CD4-positive, alpha-beta T cell (primary cell): ENCODE results near the gene C5orf24. TPM values are rescaled to one million over a fixed set of nuclear protein-coding genes. Genes with fewer than 3 reads are reported as not detected.

Experiments
- ATAC-seq: fragments of 200-7000 bp; cut with Tn5 transposase; one replicate; pipeline ENCODE4 v1.10.0; 2022; ENCODE audit warnings: mild to moderate bottlenecking; ENCODE audit not compliant: poor library complexity
- CTCF ChIA-PET: fragments of 350-600 bp; sonication (Branson Sonifier 250); formaldehyde crosslinking; loops from one replicate; lab custom pipeline; 2021; ENCODE audit warnings: antibody characterized with exemption, inconsistent platforms; lab: Charles Lee
- POLR2A ChIA-PET: fragments of 350-600 bp; sonication (Branson Sonifier 250); formaldehyde crosslinking; loops from one replicate; lab custom pipeline; 2021; ENCODE audit warnings: antibody characterized with exemption, inconsistent platforms; lab: Charles Lee
- DNase-seq, 14 experiments: peaks; one replicate each; pipeline ENCODE4 v3.0.0-alpha.2; 2013 to 2020; ENCODE audit warnings: mixed read lengths in 2 of 14
- H3K27ac ChIP-seq, 2 donors: one replicate each; pipeline versions ENCODE4 v1.5.1 to v1.7.0; 2013; ENCODE audit warnings: low read length in 2 of 2, low read depth in 1 of 2, mild to moderate bottlenecking in 1 of 2
- H3K27me3 ChIP-seq, 2 experiments: 1 replicate in 1 of 2; 2 replicates in 1 of 2; pipeline versions ENCODE4 v1.6.1 to v1.7.0; 2013; ENCODE audit warnings: low read length in 2 of 2, control low read depth in 1 of 2, mild to moderate bottlenecking in 1 of 2, moderate library complexity in 1 of 2; ENCODE audit not compliant: insufficient read depth in 2 of 2, control insufficient read depth in 1 of 2
- H3K36me3 ChIP-seq: one replicate; pipeline ENCODE4 v1.6.1; 2013; ENCODE audit warnings: low read length, control low read depth; ENCODE audit not compliant: insufficient read depth
- H3K4me1 ChIP-seq: one replicate; pipeline ENCODE4 v1.6.1; 2013; ENCODE audit warnings: low read length, control low read depth; ENCODE audit not compliant: insufficient read depth
- H3K4me3 ChIP-seq: one replicate; pipeline ENCODE4 v1.5.1; 2013; ENCODE audit warnings: mild to moderate bottlenecking, low read length, moderate library complexity
- H3K9me3 ChIP-seq, 2 experiments: 1 replicate in 1 of 2; 2 replicates in 1 of 2; pipeline versions ENCODE4 v1.6.1 to v1.7.0; 2013; ENCODE audit warnings: low read length in 2 of 2, mild to moderate bottlenecking in 2 of 2, control low read depth in 1 of 2, moderate library complexity in 1 of 2; ENCODE audit not compliant: control insufficient read depth in 1 of 2, insufficient read depth in 1 of 2
- H3K27ac Mint-ChIP-seq: one replicate; pipeline ENCODE4 v1.8.0; 2020; ENCODE audit warnings: mixed read lengths
- H3K27me3 Mint-ChIP-seq: one replicate; pipeline ENCODE4 v1.8.0; 2021; ENCODE audit warnings: mixed read lengths
- H3K36me3 Mint-ChIP-seq: one replicate; pipeline ENCODE4 v1.8.0; 2021; ENCODE audit warnings: low read depth, mixed read lengths
- H3K4me1 Mint-ChIP-seq: one replicate; pipeline ENCODE4 v1.8.0; 2021; ENCODE audit warnings: low read depth, mixed read lengths
- H3K4me3 Mint-ChIP-seq: one replicate; pipeline ENCODE4 v1.8.0; 2020; ENCODE audit warnings: mild to moderate bottlenecking, mixed read lengths
- H3K9me3 Mint-ChIP-seq: one replicate; pipeline ENCODE4 v1.8.0; 2020; ENCODE audit warnings: mixed read lengths
- CTCF ChIP-seq: fragments of 200-600 bp; IDR thresholded peaks from one replicate; pipeline ENCODE4 v1.8.0; 2022; ENCODE audit warnings: antibody characterized with exemption, mild to moderate bottlenecking
- intact Hi-C, 2 experiments: fragments of 100-400 bp; cut with DNase I in 1 of 2; cut with micrococcal nuclease in 1 of 2; formaldehyde crosslinking; loops; one replicate each; pipeline versions ENCODE4 v1.15.1 to v1.9.0; 2023 to 2025; cut with DNase I, micrococcal nuclease
- total RNA-seq, 174 experiments: library from RNA in 2 of 174; stranded (reverse) in 2 of 174; gene quantifications; one replicate each; pipeline ENCODE4 v1.2.3 and lab custom pipeline; 2021 to 2026

Gene C5orf24
- total RNA-seq, 2 experiments from 2014 or later, result 34.6 to 36.5 TPM

- intact Hi-C loops, result no loop called here
- Histone ChIP-seq H3K4me3 (no peak overlapping the region), H3K9me3 (no peaks in the 10 kb centered on the region), H3K27me3 (no peaks in the 10 kb centered on the region), H3K4me1 (no peaks in the 10 kb centered on the region), H3K27ac (no peak overlapping the region), H3K36me3 (peaks cover 63% of the 10 kb centered on the region)
- Mint-ChIP-seq H3K4me1 (no peaks in the 10 kb centered on the region), H3K4me3 (no peak overlapping the region), H3K27me3 (no peaks in the 10 kb centered on the region), H3K36me3 (peaks cover 80% of the 10 kb centered on the region), H3K27ac (no peak overlapping the region), H3K9me3 (no peaks in the 10 kb centered on the region)
- no peak for ATAC-seq
- no peak for DNase-seq
- CTCF ChIA-PET, result interaction anchor here (2.2 kb wide), 1 partner anchor 12 kb away, joined by 6 read pairs; the partner anchor contains the start of gene PCBD2
- POLR2A ChIA-PET, result no interaction called here
- TF ChIP-seq CTCF, result no peak
These were observed 46.5 kb downstream of the C5orf24 start for GRCh38 chr5:134892282-134892681.

- Histone ChIP-seq H3K4me1 (no peaks in the 10 kb centered on the region), H3K36me3 (peaks cover 61% of the 10 kb centered on the region), H3K27ac (no peak overlapping the region), H3K27me3 (no peaks in the 10 kb centered on the region), H3K9me3 (no peaks in the 10 kb centered on the region), H3K4me3 (no peak overlapping the region)
- no peak for ATAC-seq
- Mint-ChIP-seq H3K4me1 (no peaks in the 10 kb centered on the region), H3K9me3 (no peaks in the 10 kb centered on the region), H3K27ac (no peak overlapping the region), H3K36me3 (peaks cover 74% of the 10 kb centered on the region), H3K4me3 (no peak overlapping the region), H3K27me3 (no peaks in the 10 kb centered on the region)
- TF ChIP-seq CTCF, result no peak
- ChIA-PET CTCF (interaction anchor here (2.2 kb wide), 1 partner anchor 12 kb away, joined by 6 read pairs; the partner anchor contains the start of gene PCBD2), POLR2A (no interaction called here)
- DNase-seq, result no peak
- intact Hi-C loops, result no loop called here
These were observed 47.2 kb downstream of the C5orf24 start for GRCh38 chr5:134892926-134893325.

GRCh38 chr5:134893748-134894505, 48.2 kb downstream of the C5orf24 start:
- Histone ChIP-seq H3K9me3 (no peaks in the 10 kb centered on the region), H3K4me3 (no peak overlapping the region), H3K36me3 (peaks cover 57% of the 10 kb centered on the region), H3K27me3 (no peaks in the 10 kb centered on the region), H3K27ac (no peak overlapping the region), H3K4me1 (no peaks in the 10 kb centered on the region)
- CTCF ChIA-PET, result interaction anchor here (0.8 kb wide), 1 partner anchor 10 kb away, joined by 3 read pairs; no protein-coding TSS in a partner anchor
- H3K36me3 Mint-ChIP-seq, result peaks cover 66% of the 10 kb centered on the region
- intact Hi-C loops, result no loop called here
- DNase-seq (no peak), ATAC-seq (no peak)
- no peak overlapping the region for H3K4me3 Mint-ChIP-seq
- H3K27me3 Mint-ChIP-seq, result no peaks in the 10 kb centered on the region
- POLR2A ChIA-PET, result interaction anchor here (2.2 kb wide), 1 partner anchor 11 kb away, joined by 6 read pairs; the partner anchor contains the start of gene PCBD2
- H3K27ac Mint-ChIP-seq, result peak overlapping the region; percentile 17
- H3K9me3 Mint-ChIP-seq, result no peaks in the 10 kb centered on the region
- no peak for TF ChIP-seq CTCF
- no peaks in the 10 kb centered on the region for H3K4me1 Mint-ChIP-seq
